GM19238 (cell line): ENCODE measurements around the gene POLD2.
"Not testable (repeated sequence)": the region's sequence is repeated elsewhere in the genome, so short reads cannot be mapped to it uniquely, and the experiment has no call there.

Experiments used
- DNase-seq: peaks from one replicate; pipeline ENCODE4 v3.0.0; 2011; ENCODE audit warnings: low spot score; ENCODE audit not compliant: insufficient read length

POLD2 gene

GRCh38 chr7:44123190-44124003, at the start of gene POLD2:
POLD2 (minus strand) TSS chr7:44123548; CDS start chr7:44122053, 1,495 bp downstream.
- peak; percentile 100 for DNase-seq

- DNase-seq = no peak
These were observed 49.6 kb upstream of the POLD2 start for GRCh38 chr7:44172803-44173424.

DNA sequence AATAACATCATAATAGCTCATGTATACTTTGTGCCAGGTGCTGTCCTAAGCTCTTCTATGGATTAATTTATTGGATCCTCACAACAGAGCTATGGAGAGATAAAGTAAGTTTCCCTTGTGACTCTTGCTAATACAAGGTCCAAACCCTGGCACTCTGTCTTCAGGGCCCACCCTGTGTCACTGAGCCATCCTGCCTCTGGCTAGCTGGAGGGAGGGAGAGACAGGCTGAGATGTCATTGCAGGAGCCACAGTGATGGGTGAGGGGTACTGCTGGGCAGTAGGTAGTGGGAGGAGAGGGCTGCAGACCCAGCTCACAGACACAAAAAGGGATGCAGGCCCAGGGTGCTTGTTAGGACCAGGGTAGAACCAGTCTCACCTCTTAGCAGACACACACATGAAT, 49.0 kb upstream of the POLD2 start:
- no peak for DNase-seq

GRCh38 chr7:44171901-44172300, 48.6 kb upstream of the POLD2 start:
- DNase-seq = not testable (repeated sequence)

GRCh38 chr7:44167920-44168319, 44.6 kb upstream of the POLD2 start:
- no peak for DNase-seq

DNA sequence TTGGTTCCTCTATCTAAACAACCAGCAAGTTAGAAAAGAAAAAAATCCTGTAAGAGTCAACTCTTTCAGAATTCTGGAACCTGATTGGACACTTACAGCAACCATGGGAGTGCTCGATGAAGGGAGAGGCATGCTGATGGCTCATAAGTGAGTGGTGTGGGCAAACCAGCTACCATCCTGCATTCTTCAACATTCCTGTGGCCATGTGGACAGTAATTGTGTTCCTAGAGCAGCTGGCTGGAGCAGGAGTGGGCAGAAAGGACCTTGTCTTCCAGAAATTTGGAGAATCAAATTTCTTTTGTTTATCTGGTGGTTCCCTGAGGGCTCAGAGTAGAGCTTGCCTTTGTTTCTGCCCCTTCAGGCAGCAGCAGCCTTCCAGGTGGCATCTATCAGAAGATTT, 40.2 kb upstream of the POLD2 start:
- DNase-seq = no peak

DNA sequence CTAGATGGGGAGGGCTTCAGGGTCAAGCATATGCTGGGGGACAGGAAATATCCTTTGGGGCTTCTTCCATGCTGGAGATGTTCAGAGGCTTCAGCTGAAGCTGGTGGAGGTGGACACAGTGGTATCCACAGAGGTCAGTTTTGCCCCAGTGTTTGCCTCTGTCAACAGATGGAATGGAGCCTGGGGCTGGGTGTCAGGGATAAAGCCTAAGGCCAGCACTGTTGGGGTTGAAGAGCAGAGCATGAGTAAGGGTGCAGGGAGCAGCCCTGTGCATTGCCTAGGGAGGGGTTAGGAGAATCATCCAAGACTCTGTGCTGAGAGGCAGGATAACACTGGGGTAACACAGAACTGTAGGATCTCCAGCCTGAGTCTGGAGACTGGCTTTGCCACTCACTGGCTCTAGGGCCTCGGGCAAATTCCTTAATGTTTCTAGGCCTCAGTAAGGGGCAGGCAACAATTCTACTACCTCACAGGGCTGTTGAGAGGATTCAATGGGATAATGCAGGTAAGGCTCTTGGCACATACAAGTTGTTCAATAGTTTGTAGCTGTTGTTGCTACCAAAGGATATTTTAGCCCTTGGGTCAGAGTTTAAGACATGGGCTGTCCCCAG, 39.5 kb upstream of the POLD2 start:
- DNase-seq = no peak

GRCh38 chr7:44162179-44162578, 38.8 kb upstream of the POLD2 start:
- no peak for DNase-seq

GRCh38 chr7:44161371-44161770, 38.0 kb upstream of the POLD2 start:
- no peak for DNase-seq

DNA sequence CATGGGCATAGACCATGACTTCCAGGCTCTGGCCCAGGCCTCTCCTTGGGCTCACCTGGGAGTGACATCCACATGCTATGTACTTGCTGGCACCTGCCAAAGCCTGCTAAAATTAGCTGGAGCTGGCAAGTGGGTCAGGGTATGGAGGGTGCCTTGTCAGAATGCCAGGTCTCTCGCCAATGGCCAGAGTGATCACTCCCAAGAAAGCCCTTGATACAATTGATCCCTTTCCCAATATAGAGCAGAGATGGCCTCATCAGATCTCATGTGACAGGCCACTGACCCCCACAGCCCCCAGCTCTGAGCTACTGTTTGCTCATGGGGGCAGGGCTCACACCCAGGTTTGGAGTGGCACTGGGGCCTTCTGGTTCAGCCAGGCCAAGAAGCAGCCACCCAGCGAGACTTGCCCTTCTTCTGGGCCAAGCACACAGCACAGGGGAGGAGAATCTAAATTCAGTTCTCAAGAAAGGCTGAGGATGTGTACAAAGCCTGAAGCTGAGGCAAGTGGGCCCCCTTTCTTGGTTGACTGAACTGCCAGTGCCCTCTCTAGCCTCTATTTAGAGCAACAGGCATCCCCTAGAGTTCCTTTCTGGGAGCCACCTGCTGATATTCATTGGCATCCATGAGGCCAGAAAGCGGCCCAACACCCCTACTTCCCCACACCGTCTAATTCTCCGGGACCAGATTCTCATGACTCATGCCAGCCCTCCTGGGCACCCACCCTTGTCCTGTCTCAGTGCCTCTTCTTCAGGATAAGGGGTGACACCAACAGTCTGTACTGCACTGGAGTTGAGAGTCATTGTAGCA, 36.7 kb upstream of the POLD2 start:
- no peak for DNase-seq

GRCh38 chr7:44158873-44159631, 35.7 kb upstream of the POLD2 start:
- DNase-seq = no peak

DNA sequence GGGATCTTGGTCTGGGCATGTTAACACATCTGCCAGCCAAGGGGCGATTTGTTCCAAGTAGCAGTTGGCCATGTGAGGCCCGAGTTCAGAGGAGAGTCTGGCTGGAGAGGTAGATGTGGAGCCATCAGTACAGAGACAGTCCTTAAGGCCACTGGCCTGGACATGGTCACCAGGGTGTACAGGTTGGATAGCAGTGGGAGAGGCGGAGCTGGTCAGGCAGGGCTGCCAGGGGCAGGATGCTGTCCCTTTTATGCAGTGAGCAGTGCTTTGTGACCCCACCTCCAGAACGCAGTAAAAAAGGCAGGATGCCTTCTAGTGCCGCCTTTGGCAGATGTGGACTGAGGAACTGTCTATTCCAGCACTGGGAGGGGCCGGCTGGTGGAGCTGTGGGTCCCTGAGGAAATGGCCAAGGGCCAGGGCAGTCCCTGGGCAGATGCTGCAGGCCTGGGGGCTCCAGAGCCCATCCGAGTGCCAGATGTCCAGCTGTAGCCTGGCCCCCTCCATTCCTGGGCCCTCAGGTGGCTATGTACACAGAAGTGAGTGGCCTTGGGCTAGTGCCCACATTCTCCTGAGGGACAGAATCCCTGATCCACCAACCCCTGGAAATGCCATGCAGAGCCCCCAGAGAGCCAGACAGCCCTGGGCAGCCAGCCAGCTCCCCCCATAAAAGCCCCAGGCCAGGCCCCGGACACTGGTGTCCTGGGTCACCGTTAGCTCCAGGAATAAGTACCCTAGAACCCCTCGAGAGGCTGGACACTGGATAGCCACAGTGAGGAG, 34.9 kb upstream of the POLD2 start:
- DNase-seq = no peak

GRCh38 chr7:44157116-44158080, 34.0 kb upstream of the POLD2 start:
- no peak for DNase-seq

- no peak for DNase-seq
These were observed 33.2 kb upstream of the POLD2 start for GRCh38 chr7:44156453-44157010.

- no peak for DNase-seq
These were observed 32.1 kb upstream of the POLD2 start for GRCh38 chr7:44155191-44156185.

GRCh38 chr7:44154703-44155102, 31.4 kb upstream of the POLD2 start:
- DNase-seq = no peak

GRCh38 chr7:44153948-44154335, 30.6 kb upstream of the POLD2 start:
- DNase-seq = no peak
